HG03558 (cell line): ENCODE results near the gene SPTBN1.

Experiments
- ATAC-seq: cut with Tn5 transposase; IDR thresholded peaks from one replicate; pipeline ENCODE4 v1.9.1; 2021; ENCODE audit warnings: moderate number of reproducible peaks; ENCODE audit not compliant: unreplicated experiment; ENCODE audit errors: extremely low read depth

The SPTBN1 gene

GRCh38 chr2:54566896-54567295, 110.8 kb downstream of the SPTBN1 start:
- ATAC-seq = no peak

GRCh38 chr2:54568876-54569321, 112.8 kb downstream of the SPTBN1 start:
- ATAC-seq = no peak

- ATAC-seq = no peak
Measured at GRCh38 chr2:54569745-54570301, 113.7 kb downstream of the SPTBN1 start.

GRCh38 chr2:54570321-54570855, 114.3 kb downstream of the SPTBN1 start:
- ATAC-seq = no peak

- peak; percentile 37 for ATAC-seq
Measured at GRCh38 chr2:54570925-54571694, 115.0 kb downstream of the SPTBN1 start.

DNA sequence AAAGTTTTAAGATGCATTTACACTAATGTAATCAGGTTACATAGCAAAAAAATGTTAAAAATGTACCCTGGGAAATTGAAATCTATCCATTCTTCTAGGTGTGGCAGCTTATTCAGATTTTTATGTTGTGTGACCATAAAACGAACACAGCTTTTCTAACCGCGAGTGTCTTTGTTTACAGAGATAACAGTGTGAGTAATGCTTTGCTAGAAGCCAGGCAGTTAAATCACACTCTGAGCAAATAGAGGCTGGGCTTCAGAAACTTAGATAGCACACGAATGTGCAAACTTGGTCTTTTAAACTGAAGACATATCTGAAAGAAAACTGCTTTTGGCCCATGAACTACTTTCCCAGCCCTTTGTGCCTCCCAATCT, 116.1 kb downstream of the SPTBN1 start:
- ATAC-seq = no peak

GRCh38 chr2:54572636-54573536, 116.8 kb downstream of the SPTBN1 start:
- no peak for ATAC-seq

DNA sequence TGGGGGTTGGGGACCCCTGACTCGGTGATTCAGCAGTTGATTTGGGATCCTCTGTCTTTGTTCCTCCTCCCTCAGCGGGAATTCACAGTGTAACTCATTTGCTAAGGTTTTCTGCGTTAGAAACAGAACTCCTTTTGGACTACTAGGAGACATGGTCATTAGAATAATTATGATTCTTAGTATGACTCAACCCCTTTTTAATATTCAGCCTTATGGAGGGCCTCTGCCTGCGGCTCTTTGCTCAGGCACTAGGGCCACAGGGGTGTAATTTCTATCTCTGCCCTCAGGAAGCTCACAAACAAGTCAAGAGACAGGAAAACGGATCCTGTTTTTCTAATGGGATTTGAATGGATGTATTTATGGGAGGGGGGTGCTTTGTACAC, 117.4 kb downstream of the SPTBN1 start:
- ATAC-seq = no peak

DNA sequence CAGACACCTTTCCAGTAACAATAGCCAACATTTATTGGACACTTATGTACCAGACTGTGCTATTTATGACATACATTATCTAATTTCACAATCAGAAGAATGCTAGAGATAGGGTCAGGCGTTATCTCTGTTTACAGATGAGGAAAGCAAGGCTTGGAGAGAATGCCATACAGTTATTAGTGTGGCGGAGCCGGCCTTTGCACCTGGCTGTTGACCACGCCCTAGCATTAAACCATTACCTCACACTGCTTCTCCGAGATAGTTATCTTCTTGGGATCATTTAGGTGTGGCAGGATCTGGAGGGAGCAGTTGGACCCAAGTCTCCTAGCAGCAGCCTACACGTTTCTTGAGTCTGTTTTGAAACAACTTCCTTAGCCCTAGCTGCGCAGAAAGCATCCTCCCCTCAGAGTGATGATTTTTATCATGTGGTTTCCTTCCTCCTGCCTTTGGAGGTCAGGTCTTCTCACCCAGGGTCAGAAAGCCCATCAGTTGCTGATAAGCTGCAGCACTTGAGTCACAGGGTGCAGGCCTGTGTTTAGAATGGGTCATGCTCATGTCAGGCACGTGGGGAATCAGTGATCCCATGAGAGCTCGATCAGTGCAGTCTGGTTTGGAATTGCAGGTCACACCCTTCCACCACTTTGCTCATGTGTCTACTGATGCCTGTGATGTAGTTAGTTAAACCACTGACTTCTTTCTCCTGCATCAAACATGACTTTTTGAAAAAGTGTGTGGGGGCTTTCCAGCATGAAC, 118.2 kb downstream of the SPTBN1 start:
- peak; percentile 25 for ATAC-seq

DNA sequence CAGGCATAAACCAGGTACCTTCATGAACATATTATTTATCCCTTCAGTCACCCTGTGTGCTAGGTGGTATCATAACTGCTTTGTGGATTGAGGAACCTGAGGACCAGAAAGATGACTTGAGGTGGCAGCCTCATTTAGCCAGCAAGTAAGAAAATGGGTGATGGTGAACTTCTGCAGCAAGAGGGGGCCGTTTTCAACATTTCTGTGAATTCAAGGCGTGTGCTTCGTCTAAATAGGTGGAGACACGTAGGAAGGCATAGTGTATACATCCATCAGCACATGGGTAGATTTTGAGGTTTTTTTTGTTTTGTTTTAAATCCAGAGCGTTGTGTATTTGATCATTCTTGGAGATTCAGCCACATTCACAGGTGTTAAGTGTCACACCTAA, 118.7 kb downstream of the SPTBN1 start:
- ATAC-seq = no peak

DNA sequence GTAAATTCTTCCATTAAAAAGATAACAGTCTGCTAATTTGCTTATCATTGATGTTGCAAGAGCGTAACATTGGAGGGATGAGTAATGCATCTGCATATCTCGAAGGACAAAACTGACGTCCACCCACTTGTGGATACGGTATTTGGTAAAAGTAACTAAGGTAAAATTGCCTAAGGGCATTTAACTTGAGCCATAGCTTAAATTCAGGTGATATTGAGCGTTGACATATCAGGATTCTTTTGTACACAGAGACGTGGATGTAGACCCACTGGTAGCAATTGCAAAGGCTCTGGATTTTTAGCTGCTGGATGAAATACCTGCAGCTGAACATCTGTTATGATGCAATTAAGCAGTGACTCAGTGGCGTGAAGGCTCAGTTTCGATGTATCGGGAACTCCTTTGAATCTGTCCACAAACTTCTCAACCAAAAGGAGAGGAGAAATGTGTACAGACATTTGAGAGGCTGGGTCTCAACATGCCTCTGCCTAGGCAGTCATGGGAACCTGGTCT, 119.3 kb downstream of the SPTBN1 start:
- ATAC-seq = no peak

GRCh38 chr2:54577035-54577434, 120.9 kb downstream of the SPTBN1 start:
- ATAC-seq = no peak

DNA sequence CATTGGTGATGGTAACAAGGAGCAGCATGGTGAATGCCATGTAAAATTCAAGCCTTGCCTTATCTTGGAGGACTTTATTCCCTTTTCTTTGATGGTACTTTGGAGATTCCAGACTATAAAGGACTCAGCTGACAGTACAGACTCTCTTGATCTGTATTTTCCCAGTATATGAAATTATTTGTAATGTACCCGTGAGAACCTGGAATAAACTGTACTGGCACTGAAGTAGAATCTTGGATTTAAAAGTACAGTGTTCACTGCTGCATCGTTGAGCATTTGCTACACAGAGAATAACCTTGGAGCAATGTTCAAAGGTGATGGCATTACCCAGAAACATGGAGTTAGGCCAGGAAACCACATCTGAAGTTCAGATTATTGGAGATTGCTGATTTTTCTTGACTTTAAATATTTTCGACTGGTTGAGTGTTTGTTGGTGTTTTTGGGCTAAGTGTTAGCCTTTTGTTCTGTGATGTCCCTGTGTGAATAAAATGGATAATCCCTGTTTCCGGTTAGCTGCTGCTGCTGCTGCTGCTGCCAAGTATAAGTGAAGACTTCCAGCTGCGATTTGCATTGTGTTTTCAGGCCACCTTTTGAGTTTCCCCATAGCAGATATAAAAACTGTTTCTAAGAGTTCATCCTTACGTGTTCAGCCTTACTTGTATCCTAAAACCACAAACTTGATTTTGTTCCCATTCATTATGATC, 122.0 kb downstream of the SPTBN1 start:
- no peak for ATAC-seq

DNA sequence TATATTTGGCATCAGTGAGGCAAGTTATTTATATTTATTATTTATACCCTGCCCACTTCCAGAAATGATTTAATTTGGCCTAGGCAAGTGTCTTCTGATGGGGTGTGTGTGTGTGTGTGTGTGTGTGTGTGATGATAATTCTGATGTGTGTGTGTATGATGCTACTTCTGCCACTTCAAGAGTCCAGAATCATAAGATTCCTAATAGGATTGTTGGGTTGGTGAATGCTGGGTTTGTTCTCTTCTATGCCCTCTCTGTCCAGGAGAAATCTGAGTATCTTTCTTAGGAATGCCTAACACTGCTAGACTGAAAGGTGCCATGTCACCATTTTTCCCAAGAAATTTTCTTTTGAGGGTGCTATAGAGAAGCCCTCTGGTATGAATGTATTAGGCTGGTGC, 122.5 kb downstream of the SPTBN1 start:
- no peak for ATAC-seq

DNA sequence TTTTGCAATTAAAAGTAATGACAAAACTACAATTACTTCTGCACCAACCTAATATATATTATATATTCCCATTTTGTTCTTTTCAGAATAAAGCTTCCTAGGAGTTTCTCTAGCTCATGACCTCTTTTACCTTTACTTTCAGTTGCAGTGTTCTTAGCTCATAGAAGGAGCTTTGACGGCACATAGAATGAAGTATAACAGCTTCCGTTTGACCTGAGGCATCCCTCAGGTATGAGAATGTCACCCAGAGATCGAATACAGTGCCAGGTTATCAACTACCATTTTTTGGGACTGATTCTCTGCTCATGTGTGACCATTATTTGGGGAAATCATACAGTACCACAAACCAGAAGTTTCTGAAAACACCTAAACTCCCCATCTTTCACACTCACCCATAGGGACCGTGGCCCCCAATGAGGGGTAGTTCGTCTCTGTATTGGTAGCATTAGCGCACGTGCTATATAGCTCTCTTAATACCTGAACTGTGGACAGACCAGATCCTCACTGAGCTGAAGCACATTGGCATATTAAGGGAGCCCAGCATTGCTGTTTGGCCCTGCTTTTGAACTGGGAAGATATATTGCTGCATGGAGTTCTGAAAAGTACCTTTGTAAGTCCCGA, 123.0 kb downstream of the SPTBN1 start:
- ATAC-seq = no peak

GRCh38 chr2:54579682-54580620, 123.8 kb downstream of the SPTBN1 start:
- ATAC-seq = peak; percentile 89

DNA sequence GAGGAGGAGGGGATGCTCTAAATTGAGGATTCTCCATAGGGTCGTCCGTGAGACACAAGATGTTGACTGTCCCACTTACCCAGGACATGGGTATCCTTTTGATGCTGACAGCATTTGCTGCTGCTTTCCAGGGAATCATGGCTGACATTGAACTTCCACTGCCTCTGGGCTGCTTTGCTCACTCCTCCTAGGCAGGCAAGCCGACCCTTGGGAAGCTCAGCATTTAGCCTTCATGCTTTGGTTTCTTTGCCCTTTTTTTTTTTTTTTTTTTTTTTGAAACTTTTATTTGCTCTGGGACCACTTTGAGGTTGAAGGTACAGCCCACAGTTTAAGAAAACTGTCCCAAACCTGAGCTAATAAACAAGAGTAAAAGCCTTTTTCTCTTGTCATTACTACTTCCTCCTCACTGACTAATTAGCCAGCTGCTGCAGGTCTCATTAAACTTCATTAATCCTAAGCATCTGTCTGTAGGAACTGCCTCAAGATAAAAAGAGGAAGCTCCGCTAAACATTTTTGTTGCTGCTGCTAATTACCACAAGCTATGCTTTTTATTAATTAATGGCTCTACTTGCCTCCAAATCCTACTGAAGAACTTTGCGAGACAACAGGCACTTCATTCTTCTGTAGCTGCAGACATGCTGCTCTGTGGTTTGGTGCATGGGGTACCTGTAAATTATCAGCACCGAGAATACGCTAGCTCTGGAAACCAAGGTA, 125.4 kb downstream of the SPTBN1 start:
- no peak for ATAC-seq
